Measurements from ENCODE around the gene SYNE1. TPM values are rescaled to one million over a fixed set of nuclear protein-coding genes. Genes with fewer than 3 reads are reported as not detected.
"Not testable (repeated sequence)": the region's sequence is repeated elsewhere in the genome, so short reads cannot be mapped to it uniquely, and the experiment has no call there.

Gene SYNE1
- total RNA-seq, 1 donor from 2014 or later, result 12.7 TPM

DNA sequence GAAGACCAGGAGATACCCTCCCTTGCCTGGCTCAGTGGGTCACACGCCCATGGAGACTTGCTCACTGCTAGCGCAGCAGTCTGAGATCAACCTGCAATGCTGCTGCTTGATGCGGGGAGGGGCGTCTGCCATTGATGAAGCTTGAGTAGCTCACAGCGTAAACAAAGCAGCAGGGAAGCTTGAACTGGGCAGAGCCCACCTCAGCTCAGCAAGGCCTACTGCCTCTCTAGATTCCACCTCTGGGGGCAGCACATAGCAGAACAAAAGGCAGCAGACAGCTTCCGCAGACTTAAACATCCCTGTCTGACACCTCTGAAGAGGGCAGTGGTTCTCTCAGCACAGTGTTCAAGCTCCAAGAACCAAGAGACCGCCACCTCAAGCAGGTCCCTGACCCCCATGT, 558.4 kb downstream of the SYNE1 start:
- Mint-ChIP-seq H3K4me3 (ENCODE audit: unreplicated experiment) (no peak overlapping the region), H3K27ac (ENCODE audit: unreplicated experiment) (no peak overlapping the region), H3K36me3 (ENCODE audit: low read depth, unreplicated experiment) (no peaks in the 10 kb centered on the region), H3K4me1 (ENCODE audit: unreplicated experiment) (no peaks in the 10 kb centered on the region), H3K27me3 (ENCODE audit: unreplicated experiment) (peaks cover 12% of the 10 kb centered on the region), H3K9me3 (ENCODE audit: unreplicated experiment) (peaks cover 11% of the 10 kb centered on the region)
- TF ChIP-seq, protein P1, sequence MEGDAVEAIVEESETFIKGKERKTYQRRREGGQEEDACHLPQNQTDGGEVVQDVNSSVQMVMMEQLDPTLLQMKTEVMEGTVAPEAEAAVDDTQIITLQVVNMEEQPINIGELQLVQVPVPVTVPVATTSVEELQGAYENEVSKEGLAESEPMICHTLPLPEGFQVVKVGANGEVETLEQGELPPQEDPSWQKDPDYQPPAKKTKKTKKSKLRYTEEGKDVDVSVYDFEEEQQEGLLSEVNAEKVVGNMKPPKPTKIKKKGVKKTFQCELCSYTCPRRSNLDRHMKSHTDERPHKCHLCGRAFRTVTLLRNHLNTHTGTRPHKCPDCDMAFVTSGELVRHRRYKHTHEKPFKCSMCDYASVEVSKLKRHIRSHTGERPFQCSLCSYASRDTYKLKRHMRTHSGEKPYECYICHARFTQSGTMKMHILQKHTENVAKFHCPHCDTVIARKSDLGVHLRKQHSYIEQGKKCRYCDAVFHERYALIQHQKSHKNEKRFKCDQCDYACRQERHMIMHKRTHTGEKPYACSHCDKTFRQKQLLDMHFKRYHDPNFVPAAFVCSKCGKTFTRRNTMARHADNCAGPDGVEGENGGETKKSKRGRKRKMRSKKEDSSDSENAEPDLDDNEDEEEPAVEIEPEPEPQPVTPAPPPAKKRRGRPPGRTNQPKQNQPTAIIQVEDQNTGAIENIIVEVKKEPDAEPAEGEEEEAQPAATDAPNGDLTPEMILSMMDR (IDR thresholded peaks at IDR 0.05; ENCODE audit: unreplicated experiment), result no peak
- no peak for DNase-seq (ENCODE audit: low spot score)

DNA sequence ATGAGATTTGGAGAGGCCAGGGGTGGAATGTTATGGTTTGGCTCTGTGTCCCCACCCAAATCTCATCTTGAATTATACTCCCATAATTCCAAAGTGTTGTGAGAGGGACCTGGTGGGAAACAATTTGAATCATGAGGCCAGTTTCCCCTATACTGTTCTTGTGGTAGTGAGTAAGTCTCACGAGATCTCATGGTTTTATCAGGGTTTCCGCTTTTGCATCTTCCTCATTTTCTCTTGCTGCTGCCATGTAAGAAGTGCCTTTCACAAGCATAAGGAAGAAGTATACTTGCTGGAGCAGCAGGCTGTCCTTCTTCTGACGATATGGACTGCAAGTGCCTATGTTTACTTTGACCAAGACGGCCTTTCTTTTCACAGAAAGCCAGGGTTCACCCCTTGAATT, 559.2 kb downstream of the SYNE1 start:
- Mint-ChIP-seq H3K9me3 (ENCODE audit: unreplicated experiment) (peaks cover 11% of the 10 kb centered on the region), H3K27me3 (ENCODE audit: unreplicated experiment) (peaks cover 7% of the 10 kb centered on the region), H3K27ac (ENCODE audit: unreplicated experiment) (no peak overlapping the region), H3K4me1 (ENCODE audit: unreplicated experiment) (no peaks in the 10 kb centered on the region), H3K36me3 (ENCODE audit: low read depth, unreplicated experiment) (no peaks in the 10 kb centered on the region), H3K4me3 (ENCODE audit: unreplicated experiment) (no peak overlapping the region)
- TF ChIP-seq, protein P1 (IDR thresholded peaks at IDR 0.05; ENCODE audit: unreplicated experiment), result no peak
- no peak for DNase-seq (ENCODE audit: low spot score)

DNA sequence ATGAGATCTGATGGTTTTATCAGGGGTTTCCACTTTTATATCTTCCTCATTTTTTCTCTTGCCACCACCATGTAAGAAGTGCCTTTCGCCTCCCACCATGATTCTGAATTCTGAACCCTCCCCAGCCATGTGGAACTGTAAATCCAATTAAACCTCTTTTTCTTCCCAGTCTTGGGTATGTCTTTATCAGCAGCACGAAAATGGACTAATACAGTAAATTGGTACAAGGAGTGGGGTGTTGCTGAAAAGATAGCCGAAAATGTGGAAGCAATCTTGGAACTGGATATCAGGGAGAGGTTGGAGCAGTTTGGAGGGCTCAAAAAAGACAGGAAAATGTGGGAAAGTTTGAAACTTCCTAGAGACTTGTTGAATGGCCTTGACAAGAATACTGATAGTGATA, 560.9 kb downstream of the SYNE1 start:
- H3K4me1 Mint-ChIP-seq (ENCODE audit: unreplicated experiment); DNase-seq (ENCODE audit: low spot score); H3K36me3 Mint-ChIP-seq (ENCODE audit: low read depth, unreplicated experiment); H3K27me3 Mint-ChIP-seq (ENCODE audit: unreplicated experiment); H3K27ac Mint-ChIP-seq (ENCODE audit: unreplicated experiment); H3K4me3 Mint-ChIP-seq (ENCODE audit: unreplicated experiment): not testable (repeated sequence)
- peaks cover 11% of the 10 kb centered on the region for H3K9me3 Mint-ChIP-seq (ENCODE audit: unreplicated experiment)

DNA sequence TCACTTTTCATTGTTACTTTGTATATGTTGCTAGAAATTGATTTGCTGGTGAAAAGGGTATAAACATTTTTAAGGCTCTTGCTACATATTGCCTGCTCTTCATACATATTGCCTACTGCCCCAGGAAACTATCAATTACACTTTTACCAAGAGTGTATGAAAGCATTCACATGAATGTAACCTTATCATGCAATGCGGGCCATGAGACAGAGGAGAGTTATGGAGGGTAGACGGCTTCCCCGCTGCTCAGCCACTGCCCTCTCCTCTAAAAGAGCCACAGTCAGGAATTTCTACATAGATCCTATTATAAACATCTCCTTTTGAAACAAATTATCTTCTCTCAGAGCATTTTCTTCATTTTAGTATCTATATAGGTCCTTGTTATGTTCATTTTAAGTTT, 565.3 kb downstream of the SYNE1 start:
- Mint-ChIP-seq H3K4me3 (ENCODE audit: unreplicated experiment) (no peak overlapping the region), H3K36me3 (ENCODE audit: low read depth, unreplicated experiment) (no peaks in the 10 kb centered on the region), H3K27me3 (ENCODE audit: unreplicated experiment) (peaks cover 5% of the 10 kb centered on the region), H3K9me3 (ENCODE audit: unreplicated experiment) (peaks cover 11% of the 10 kb centered on the region), H3K27ac (ENCODE audit: unreplicated experiment) (no peak overlapping the region), H3K4me1 (ENCODE audit: unreplicated experiment) (no peaks in the 10 kb centered on the region)
- TF ChIP-seq, protein P1 (IDR thresholded peaks at IDR 0.05; ENCODE audit: unreplicated experiment), result no peak
- DNase-seq (ENCODE audit: low spot score), result no peak

Other genes starting within 250 kb of the SYNE1 start
- 178 TPM for gene MYCT1, start 60.5 kb upstream of the SYNE1 start, total RNA-seq (ENCODE audit: unreplicated experiment)
- 1.7 TPM for gene VIP, start 113.4 kb upstream of the SYNE1 start, total RNA-seq (ENCODE audit: unreplicated experiment)

Measured in endothelial cell (in vitro differentiated cells).